ENCODE results near the gene TRAF3IP1.
A peak's percentile ranks its signal among the peaks of the same experiment; 100 is the strongest.

TRAF3IP1 gene

GRCh38 chr2:238277695-238278094 is 42.6 kb upstream of the TRAF3IP1 start:
- no peak overlapping the region for H3K4me3 ChIP-seq (ENCODE audit: low read depth, low read length)
- no peak for TF ChIP-seq POLR2A (IDR thresholded peaks at IDR 0.05; ENCODE audit: extremely low read depth, insufficient read length)
- TF ChIP-seq CTCF (IDR thresholded peaks at IDR 0.05; ENCODE audit: low read depth, low read length): no peak
- TF ChIP-seq, protein P1, sequence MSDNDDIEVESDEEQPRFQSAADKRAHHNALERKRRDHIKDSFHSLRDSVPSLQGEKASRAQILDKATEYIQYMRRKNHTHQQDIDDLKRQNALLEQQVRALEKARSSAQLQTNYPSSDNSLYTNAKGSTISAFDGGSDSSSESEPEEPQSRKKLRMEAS (IDR thresholded peaks at IDR 0.05; ENCODE audit: low read depth, low read length): no peak
- no peak for TF ChIP-seq MYC (IDR thresholded peaks at IDR 0.05; ENCODE audit: low read depth, low read length)
- no peak for DNase-seq (ENCODE audit: low read depth)

DNA sequence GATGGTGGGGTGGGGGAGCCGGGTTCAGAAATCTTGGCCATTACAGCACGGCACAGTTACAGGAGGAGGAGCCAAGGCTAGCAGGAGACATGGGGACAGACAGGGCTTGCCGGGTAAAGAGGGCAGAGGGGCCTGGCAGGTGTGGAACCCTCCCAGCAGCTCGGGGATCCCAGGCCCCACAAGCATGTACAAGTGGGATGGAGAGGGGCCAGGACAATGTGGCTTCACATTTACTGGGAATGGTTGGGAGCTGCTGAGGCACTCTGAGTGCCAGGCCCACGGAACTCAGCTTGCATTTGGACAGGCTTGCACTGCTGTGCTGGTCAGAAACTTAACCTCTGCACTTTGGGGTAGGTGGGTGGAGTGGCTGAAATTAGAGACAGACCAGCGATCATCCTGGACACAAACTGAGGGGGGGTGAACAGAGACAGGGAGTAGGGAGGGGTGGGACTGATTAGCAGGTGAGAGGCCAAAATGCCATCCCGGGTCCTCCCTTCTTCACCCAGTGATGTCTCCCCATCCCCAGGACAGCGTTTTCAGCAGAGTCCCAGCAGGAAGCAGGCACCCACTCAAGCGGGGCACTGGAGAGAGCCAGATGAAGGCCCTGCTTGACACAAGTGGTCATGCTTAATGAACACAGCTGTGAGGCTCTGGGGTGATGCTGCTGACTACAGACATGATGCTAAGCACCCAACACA is 41.5 kb upstream of the TRAF3IP1 start:
- no peak for TF ChIP-seq POLR2A (IDR thresholded peaks at IDR 0.05; ENCODE audit: extremely low read depth, insufficient read length)
- TF ChIP-seq, protein P1 (IDR thresholded peaks at IDR 0.05; ENCODE audit: low read depth, low read length): no peak
- no peak for TF ChIP-seq CTCF (IDR thresholded peaks at IDR 0.05; ENCODE audit: low read depth, low read length)
- TF ChIP-seq MYC (IDR thresholded peaks at IDR 0.05; ENCODE audit: low read depth, low read length): no peak
- DNase-seq (ENCODE audit: low read depth): no peak
- H3K4me3 ChIP-seq (ENCODE audit: low read depth, low read length): no peak overlapping the region

DNA sequence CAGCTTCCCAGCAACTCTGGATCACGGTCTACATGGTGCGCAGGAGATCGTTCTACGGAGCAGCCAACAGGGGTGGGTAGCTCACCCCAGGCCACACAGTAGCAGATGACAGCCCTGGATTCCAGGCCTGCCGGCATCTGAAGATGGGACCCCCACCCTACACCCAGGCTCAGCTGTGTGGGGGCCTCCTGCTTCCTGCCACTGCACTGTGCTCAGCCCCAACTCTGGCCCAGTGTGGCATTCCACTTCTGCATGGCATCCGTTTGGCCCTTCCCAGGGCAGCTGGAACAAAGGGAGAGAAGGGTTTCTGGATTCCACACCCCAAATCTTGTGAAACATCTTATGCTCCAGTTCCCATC is 41.0 kb upstream of the TRAF3IP1 start:
- no peak for DNase-seq (ENCODE audit: low read depth)
- TF ChIP-seq POLR2A (IDR thresholded peaks at IDR 0.05; ENCODE audit: extremely low read depth, insufficient read length): no peak
- TF ChIP-seq, protein P1 (IDR thresholded peaks at IDR 0.05; ENCODE audit: low read depth, low read length): no peak
- TF ChIP-seq MYC (IDR thresholded peaks at IDR 0.05; ENCODE audit: low read depth, low read length): no peak
- TF ChIP-seq CTCF (IDR thresholded peaks at IDR 0.05; ENCODE audit: low read depth, low read length): no peak
- no peak overlapping the region for H3K4me3 ChIP-seq (ENCODE audit: low read depth, low read length)

- H3K4me3 ChIP-seq (ENCODE audit: low read depth, low read length): no peak overlapping the region
- no peak for TF ChIP-seq CTCF (IDR thresholded peaks at IDR 0.05; ENCODE audit: low read depth, low read length)
- TF ChIP-seq, protein P1 (IDR thresholded peaks at IDR 0.05; ENCODE audit: low read depth, low read length): no peak
- DNase-seq (ENCODE audit: low read depth): no peak
Observed at GRCh38 chr2:238280083-238280825, 40.1 kb upstream of the TRAF3IP1 start.

- TF ChIP-seq, protein P1 (IDR thresholded peaks at IDR 0.05; ENCODE audit: low read depth, low read length): no peak
- no peak for TF ChIP-seq MYC (IDR thresholded peaks at IDR 0.05; ENCODE audit: low read depth, low read length)
- TF ChIP-seq CTCF (IDR thresholded peaks at IDR 0.05; ENCODE audit: low read depth, low read length): no peak
- no peak for TF ChIP-seq POLR2A (IDR thresholded peaks at IDR 0.05; ENCODE audit: extremely low read depth, insufficient read length)
- peak; percentile 25 for DNase-seq (ENCODE audit: low read depth)
- no peak overlapping the region for H3K4me3 ChIP-seq (ENCODE audit: low read depth, low read length)
Observed at GRCh38 chr2:238281826-238282480, 38.4 kb upstream of the TRAF3IP1 start.

All from NB4 (cell line).